HEK293 (cell line): Measurements from ENCODE around the gene IMPACT.

Source experiments
- CTCF ChIA-PET: fragments of 350-600 bp; formaldehyde crosslinking; extraction: SDS; loops from one replicate; lab custom pipeline; 2021; ENCODE audit warnings: antibody characterized with exemption; lab: Yijun Ruan, JAX
- POLR2A ChIA-PET: fragments of 300-600 bp; formaldehyde crosslinking; extraction: SDS; loops from one replicate; lab custom pipeline; 2020; ENCODE audit warnings: antibody characterized with exemption, inconsistent platforms; lab: Yijun Ruan, JAX
- H3K27ac ChIP-seq: fragments of 200-500 bp; sonication (Bioruptor generic); 2 replicates; pipeline ENCODE4 v1.5.1; 2014; ENCODE audit warnings: low read depth, low read length, control low read depth, inconsistent platforms; ENCODE audit errors: extremely low read depth
- H3K36me3 ChIP-seq, 2 experiments: fragments of 200-500 bp in 1 of 2; sonication (Bioruptor generic) in 1 of 2; 1 replicate in 1 of 2; 2 replicates in 1 of 2; pipeline ENCODE4 v1.5.1; 2014 to 2017; ENCODE audit warnings: inconsistent platforms in 2 of 2, low read length in 2 of 2; ENCODE audit not compliant: control insufficient read depth in 2 of 2, insufficient read depth in 1 of 2
- H3K4me1 ChIP-seq: fragments of 200-500 bp; sonication (Bioruptor generic); 2 replicates; pipeline ENCODE4 v1.5.1; 2014; ENCODE audit warnings: mild to moderate bottlenecking, low read length, inconsistent platforms; ENCODE audit not compliant: control insufficient read depth, insufficient read depth
- H3K4me3 ChIP-seq: 2 replicates; pipeline ENCODE4 v1.5.1; 2011; ENCODE audit warnings: low read depth, mild to moderate bottlenecking, control low read depth, low read length, moderate library complexity
- H3K9me3 ChIP-seq: fragments of 200-500 bp; sonication (Bioruptor generic); 2 replicates; pipeline ENCODE4 v1.5.1; 2014; ENCODE audit warnings: low read depth, low read length, inconsistent platforms; ENCODE audit not compliant: control insufficient read depth, insufficient read depth
- MYNN ChIP-seq: fragments of 450-650 bp; formaldehyde crosslinking; IDR thresholded peaks from 2 replicates; pipeline ENCODE4 v1.5.1; 2016; ENCODE audit warnings: missing biosample characterization, missing genetic modification characterization, borderline replicate concordance
- SP3 ChIP-seq: fragments of 450-650 bp; formaldehyde crosslinking; IDR thresholded peaks from 2 replicates; pipeline ENCODE4 v1.5.1; 2016; ENCODE audit warnings: missing biosample characterization, missing genetic modification characterization
- TRIM28 ChIP-seq: IDR thresholded peaks from 2 replicates; pipeline ENCODE4 v1.6.1; 2011; ENCODE audit warnings: low read length, control low read depth, borderline replicate concordance
- ZFHX2 ChIP-seq: fragments of 450-650 bp; formaldehyde crosslinking; conservative IDR thresholded peaks from 2 replicates; pipeline ENCODE4 v1.5.1; 2016; ENCODE audit warnings: missing biosample characterization, missing genetic modification characterization
- ZFP41 ChIP-seq: fragments of 450-650 bp; formaldehyde crosslinking; IDR thresholded peaks from 2 replicates; pipeline ENCODE4 v1.5.1; 2016; ENCODE audit warnings: missing biosample characterization, missing genetic modification characterization, borderline replicate concordance
- ZFP69B ChIP-seq: fragments of 450-650 bp; formaldehyde crosslinking; IDR thresholded peaks from 2 replicates; pipeline ENCODE4 v1.5.1; 2016; ENCODE audit warnings: missing biosample characterization, missing genetic modification characterization
- ZNF140 ChIP-seq: fragments of 450-650 bp; formaldehyde crosslinking; IDR thresholded peaks from 2 replicates; pipeline ENCODE4 v1.5.1; 2016; ENCODE audit warnings: missing biosample characterization, missing genetic modification characterization
- ZNF184 ChIP-seq: fragments of 450-650 bp; IDR thresholded peaks from 2 replicates; pipeline ENCODE4 v1.5.1; 2018; ENCODE audit warnings: missing biosample characterization, mild to moderate bottlenecking, missing genetic modification characterization
- ZNF2 ChIP-seq: fragments of 450-650 bp; formaldehyde crosslinking; IDR thresholded peaks from 2 replicates; pipeline ENCODE4 v1.5.1; 2016; ENCODE audit warnings: missing biosample characterization, missing genetic modification characterization
- ZNF24 ChIP-seq: fragments of 450-650 bp; formaldehyde crosslinking; IDR thresholded peaks from 2 replicates; pipeline ENCODE4 v1.5.1; 2016; ENCODE audit warnings: missing biosample characterization, missing genetic modification characterization
- ZNF302 ChIP-seq: fragments of 450-650 bp; formaldehyde crosslinking; IDR thresholded peaks from 2 replicates; pipeline ENCODE4 v1.5.1; 2016; ENCODE audit warnings: missing biosample characterization, missing genetic modification characterization, low read depth
- ZNF335 ChIP-seq: fragments of 450-650 bp; formaldehyde crosslinking; conservative IDR thresholded peaks from 2 replicates; pipeline ENCODE4 v1.5.1; 2016; ENCODE audit warnings: missing biosample characterization, missing genetic modification characterization
- ZNF530 ChIP-seq: fragments of 450-650 bp; formaldehyde crosslinking; IDR thresholded peaks from 2 replicates; pipeline ENCODE4 v1.5.1; 2016; ENCODE audit warnings: low read depth, missing biosample characterization, missing genetic modification characterization
- ZNF571 ChIP-seq: fragments of 450-650 bp; formaldehyde crosslinking; IDR thresholded peaks from 2 replicates; pipeline ENCODE4 v1.5.0; 2017; ENCODE audit warnings: missing biosample characterization, missing genetic modification characterization
- ZNF596 ChIP-seq: fragments of 450-650 bp; IDR thresholded peaks from 2 replicates; pipeline ENCODE4 v1.5.0; 2018; ENCODE audit warnings: missing biosample characterization, mild to moderate bottlenecking, missing genetic modification characterization, moderate library complexity
- ZNF664 ChIP-seq: fragments of 450-650 bp; formaldehyde crosslinking; IDR thresholded peaks from 2 replicates; pipeline ENCODE4 v1.5.1; 2016; ENCODE audit warnings: missing biosample characterization, missing genetic modification characterization
- TF ChIP-seq, protein P1 (sequence below): fragments of 450-650 bp; formaldehyde crosslinking; IDR thresholded peaks from 2 replicates; pipeline ENCODE4 v1.5.1; 2016; ENCODE audit warnings: missing biosample characterization, missing genetic modification characterization, borderline replicate concordance
- TF ChIP-seq, protein P2 (sequence below): fragments of 450-650 bp; formaldehyde crosslinking; IDR thresholded peaks from 2 replicates; pipeline ENCODE4 v1.5.1; 2016; ENCODE audit warnings: missing biosample characterization, missing genetic modification characterization
- TF ChIP-seq, protein P3 (sequence below): fragments of 450-650 bp; formaldehyde crosslinking; IDR thresholded peaks from 2 replicates; pipeline ENCODE4 v1.5.1; 2017; ENCODE audit warnings: missing biosample characterization, missing genetic modification characterization
- TF ChIP-seq, protein P4 (sequence below): fragments of 450-650 bp; formaldehyde crosslinking; IDR thresholded peaks from 2 replicates; pipeline ENCODE4 v1.5.1; 2016; ENCODE audit warnings: missing biosample characterization, missing genetic modification characterization, low read depth
- TF ChIP-seq, protein P5 (sequence below): fragments of 450-650 bp; formaldehyde crosslinking; IDR thresholded peaks from 2 replicates; pipeline ENCODE4 v1.5.1; 2017; ENCODE audit warnings: missing biosample characterization, mild to moderate bottlenecking, missing genetic modification characterization, moderate library complexity
- TF ChIP-seq, protein P6 (sequence below): fragments of 450-650 bp; formaldehyde crosslinking; IDR thresholded peaks from 2 replicates; pipeline ENCODE4 v1.5.1; 2017; ENCODE audit warnings: missing biosample characterization, missing genetic modification characterization

Gene IMPACT

DNA sequence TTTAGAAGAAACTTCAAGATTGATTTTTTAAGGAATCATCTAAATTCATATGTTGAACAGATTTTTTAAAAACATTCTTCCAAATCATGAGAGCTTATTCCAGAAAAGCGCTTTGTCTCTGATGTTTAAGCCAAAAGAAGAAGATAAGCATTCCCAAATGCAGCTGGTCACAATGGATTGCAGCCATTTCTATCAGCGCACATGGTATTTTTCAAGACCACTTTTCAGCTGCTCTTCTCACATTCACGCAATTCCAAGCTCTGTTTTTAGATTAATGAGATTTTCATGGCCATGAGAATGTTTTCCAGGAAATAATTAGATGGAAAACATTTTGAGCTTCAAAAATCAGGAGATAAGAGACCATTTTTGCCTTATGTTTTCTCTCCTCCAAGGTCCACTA, 37.5 kb upstream of the IMPACT start:
- no peaks in the 10 kb centered on the region; a peak in 1 of 3 replicates for H3K36me3 ChIP-seq
- no peaks in the 10 kb centered on the region for H3K9me3 ChIP-seq
- ChIA-PET CTCF (interaction anchor here (0.6 kb wide), 1 partner anchor 209 kb away, joined by 3 read pairs; no protein-coding TSS in a partner anchor), POLR2A (interaction anchor here (1.0 to 1.1 kb wide), 2 partner anchors 9 to 38 kb away, joined by 3 to 5 read pairs; partner anchors contain the start of genes IMPACT and OSBPL1A)
- H3K4me1 ChIP-seq: no peaks in the 10 kb centered on the region
- H3K4me3 ChIP-seq: no peak overlapping the region
- TF ChIP-seq ZNF571: no peak
- TF ChIP-seq, protein P1, sequence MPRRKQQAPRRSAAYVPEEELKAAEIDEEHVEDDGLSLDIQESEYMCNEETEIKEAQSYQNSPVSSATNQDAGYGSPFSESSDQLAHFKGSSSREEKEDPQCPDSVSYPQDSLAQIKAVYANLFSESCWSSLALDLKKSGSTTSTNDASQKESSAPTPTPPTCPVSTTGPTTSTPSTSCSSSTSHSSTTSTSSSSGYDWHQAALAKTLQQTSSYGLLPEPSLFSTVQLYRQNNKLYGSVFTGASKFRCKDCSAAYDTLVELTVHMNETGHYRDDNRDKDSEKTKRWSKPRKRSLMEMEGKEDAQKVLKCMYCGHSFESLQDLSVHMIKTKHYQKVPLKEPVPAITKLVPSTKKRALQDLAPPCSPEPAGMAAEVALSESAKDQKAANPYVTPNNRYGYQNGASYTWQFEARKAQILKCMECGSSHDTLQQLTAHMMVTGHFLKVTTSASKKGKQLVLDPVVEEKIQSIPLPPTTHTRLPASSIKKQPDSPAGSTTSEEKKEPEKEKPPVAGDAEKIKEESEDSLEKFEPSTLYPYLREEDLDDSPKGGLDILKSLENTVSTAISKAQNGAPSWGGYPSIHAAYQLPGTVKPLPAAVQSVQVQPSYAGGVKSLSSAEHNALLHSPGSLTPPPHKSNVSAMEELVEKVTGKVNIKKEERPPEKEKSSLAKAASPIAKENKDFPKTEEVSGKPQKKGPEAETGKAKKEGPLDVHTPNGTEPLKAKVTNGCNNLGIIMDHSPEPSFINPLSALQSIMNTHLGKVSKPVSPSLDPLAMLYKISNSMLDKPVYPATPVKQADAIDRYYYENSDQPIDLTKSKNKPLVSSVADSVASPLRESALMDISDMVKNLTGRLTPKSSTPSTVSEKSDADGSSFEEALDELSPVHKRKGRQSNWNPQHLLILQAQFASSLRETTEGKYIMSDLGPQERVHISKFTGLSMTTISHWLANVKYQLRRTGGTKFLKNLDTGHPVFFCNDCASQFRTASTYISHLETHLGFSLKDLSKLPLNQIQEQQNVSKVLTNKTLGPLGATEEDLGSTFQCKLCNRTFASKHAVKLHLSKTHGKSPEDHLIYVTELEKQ (tag by site-specific recombination): no peak
- TF ChIP-seq, protein P2, sequence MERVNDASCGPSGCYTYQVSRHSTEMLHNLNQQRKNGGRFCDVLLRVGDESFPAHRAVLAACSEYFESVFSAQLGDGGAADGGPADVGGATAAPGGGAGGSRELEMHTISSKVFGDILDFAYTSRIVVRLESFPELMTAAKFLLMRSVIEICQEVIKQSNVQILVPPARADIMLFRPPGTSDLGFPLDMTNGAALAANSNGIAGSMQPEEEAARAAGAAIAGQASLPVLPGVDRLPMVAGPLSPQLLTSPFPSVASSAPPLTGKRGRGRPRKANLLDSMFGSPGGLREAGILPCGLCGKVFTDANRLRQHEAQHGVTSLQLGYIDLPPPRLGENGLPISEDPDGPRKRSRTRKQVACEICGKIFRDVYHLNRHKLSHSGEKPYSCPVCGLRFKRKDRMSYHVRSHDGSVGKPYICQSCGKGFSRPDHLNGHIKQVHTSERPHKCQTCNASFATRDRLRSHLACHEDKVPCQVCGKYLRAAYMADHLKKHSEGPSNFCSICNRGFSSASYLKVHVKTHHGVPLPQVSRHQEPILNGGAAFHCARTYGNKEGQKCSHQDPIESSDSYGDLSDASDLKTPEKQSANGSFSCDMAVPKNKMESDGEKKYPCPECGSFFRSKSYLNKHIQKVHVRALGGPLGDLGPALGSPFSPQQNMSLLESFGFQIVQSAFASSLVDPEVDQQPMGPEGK (tag by site-specific recombination): no peak
- no peak for TF ChIP-seq ZNF2 (tag by site-specific recombination)
- no peak for TF ChIP-seq TRIM28
- TF ChIP-seq ZNF24 (tag by site-specific recombination): no peak
- TF ChIP-seq ZNF335: no peak
- TF ChIP-seq ZNF184 (tag by site-specific recombination): no peak
- no peak for TF ChIP-seq ZNF530 (tag by site-specific recombination)
- TF ChIP-seq, protein P3, sequence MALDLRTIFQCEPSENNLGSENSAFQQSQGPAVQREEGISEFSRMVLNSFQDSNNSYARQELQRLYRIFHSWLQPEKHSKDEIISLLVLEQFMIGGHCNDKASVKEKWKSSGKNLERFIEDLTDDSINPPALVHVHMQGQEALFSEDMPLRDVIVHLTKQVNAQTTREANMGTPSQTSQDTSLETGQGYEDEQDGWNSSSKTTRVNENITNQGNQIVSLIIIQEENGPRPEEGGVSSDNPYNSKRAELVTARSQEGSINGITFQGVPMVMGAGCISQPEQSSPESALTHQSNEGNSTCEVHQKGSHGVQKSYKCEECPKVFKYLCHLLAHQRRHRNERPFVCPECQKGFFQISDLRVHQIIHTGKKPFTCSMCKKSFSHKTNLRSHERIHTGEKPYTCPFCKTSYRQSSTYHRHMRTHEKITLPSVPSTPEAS (tag by site-specific recombination): no peak
- TF ChIP-seq ZNF664 (tag by site-specific recombination): no peak
- no peak for TF ChIP-seq MYNN (tag by site-specific recombination)
- TF ChIP-seq, protein P4, sequence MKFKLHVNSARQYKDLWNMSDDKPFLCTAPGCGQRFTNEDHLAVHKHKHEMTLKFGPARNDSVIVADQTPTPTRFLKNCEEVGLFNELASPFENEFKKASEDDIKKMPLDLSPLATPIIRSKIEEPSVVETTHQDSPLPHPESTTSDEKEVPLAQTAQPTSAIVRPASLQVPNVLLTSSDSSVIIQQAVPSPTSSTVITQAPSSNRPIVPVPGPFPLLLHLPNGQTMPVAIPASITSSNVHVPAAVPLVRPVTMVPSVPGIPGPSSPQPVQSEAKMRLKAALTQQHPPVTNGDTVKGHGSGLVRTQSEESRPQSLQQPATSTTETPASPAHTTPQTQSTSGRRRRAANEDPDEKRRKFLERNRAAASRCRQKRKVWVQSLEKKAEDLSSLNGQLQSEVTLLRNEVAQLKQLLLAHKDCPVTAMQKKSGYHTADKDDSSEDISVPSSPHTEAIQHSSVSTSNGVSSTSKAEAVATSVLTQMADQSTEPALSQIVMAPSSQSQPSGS (tag by site-specific recombination): no peak
- TF ChIP-seq ZNF140: no peak
- H3K27ac ChIP-seq: no peak overlapping the region

DNA sequence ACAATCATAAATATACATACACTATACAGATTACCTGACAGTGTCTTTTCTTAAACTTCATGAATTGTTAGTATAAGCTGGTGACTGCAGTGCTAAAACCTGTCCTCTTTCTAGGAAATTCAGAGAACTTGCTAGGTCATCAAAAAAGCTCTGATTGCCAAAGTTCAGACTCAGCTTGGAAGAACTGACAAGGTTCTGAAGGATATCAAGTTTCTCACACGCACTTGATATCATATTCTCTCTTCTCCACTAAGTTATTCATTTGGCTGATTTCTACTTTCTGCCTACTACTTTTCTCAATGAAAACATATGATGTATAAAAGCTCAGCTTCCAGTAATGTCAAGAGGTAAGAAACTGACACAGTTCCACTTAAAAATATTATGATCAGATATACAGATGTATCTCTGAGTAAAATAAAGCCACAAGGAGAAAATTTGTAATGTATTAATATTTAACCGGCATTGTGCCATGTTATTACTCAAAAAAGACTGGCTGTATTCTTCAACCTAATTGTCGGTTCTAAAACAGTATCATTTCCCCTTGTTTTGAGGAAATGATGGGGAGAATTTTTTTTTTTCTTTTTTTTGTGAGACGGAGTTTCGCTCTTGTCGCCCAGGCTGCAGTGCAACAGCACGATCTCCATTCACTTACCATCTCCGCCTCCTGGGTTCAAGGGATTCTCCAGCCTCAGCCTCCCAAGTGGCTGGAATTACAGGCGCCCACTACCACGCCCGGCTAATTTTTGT, 31.2 kb upstream of the IMPACT start:
- H3K27ac ChIP-seq: no peak overlapping the region
- ChIA-PET CTCF (interaction anchor here (0.9 to 1.4 kb wide), 2 partner anchors 18 to 93 kb away, joined by 3 to 4 read pairs; no protein-coding TSS in a partner anchor), POLR2A (no interaction called here)
- H3K9me3 ChIP-seq: no peaks in the 10 kb centered on the region
- H3K36me3 ChIP-seq: no peaks in the 10 kb centered on the region
- no peak overlapping the region for H3K4me3 ChIP-seq
- H3K4me1 ChIP-seq: peaks cover 12% of the 10 kb centered on the region
- TF ChIP-seq ZFP69B: no peak
- no peak for TF ChIP-seq ZFHX2 (tag by site-specific recombination)
- peak; percentile 53; the same call in 1 of the 2 replicates for TF ChIP-seq TRIM28
- TF ChIP-seq, protein P5, sequence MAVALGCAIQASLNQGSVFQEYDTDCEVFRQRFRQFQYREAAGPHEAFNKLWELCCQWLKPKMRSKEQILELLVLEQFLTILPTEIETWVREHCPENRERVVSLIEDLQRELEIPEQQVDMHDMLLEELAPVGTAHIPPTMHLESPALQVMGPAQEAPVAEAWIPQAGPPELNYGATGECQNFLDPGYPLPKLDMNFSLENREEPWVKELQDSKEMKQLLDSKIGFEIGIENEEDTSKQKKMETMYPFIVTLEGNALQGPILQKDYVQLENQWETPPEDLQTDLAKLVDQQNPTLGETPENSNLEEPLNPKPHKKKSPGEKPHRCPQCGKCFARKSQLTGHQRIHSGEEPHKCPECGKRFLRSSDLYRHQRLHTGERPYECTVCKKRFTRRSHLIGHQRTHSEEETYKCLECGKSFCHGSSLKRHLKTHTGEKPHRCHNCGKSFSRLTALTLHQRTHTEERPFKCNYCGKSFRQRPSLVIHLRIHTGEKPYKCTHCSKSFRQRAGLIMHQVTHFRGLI (tag by site-specific recombination): no peak
- TF ChIP-seq, protein P6, sequence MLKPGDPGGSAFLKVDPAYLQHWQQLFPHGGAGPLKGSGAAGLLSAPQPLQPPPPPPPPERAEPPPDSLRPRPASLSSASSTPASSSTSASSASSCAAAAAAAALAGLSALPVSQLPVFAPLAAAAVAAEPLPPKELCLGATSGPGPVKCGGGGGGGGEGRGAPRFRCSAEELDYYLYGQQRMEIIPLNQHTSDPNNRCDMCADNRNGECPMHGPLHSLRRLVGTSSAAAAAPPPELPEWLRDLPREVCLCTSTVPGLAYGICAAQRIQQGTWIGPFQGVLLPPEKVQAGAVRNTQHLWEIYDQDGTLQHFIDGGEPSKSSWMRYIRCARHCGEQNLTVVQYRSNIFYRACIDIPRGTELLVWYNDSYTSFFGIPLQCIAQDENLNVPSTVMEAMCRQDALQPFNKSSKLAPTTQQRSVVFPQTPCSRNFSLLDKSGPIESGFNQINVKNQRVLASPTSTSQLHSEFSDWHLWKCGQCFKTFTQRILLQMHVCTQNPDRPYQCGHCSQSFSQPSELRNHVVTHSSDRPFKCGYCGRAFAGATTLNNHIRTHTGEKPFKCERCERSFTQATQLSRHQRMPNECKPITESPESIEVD (tag by site-specific recombination): peak; percentile 60
- TF ChIP-seq SP3 (tag by site-specific recombination): no peak
- TF ChIP-seq ZNF596 (tag by site-specific recombination): no peak
- no peak for TF ChIP-seq ZFP41 (tag by site-specific recombination)
- TF ChIP-seq ZNF302 (tag by site-specific recombination): no peak
